H9 (cell line): ENCODE data around the gene SPARCL1. TPM values are rescaled to one million over a fixed set of nuclear protein-coding genes. Genes with fewer than 3 reads are reported as not detected.

Experiments used
- DNase-seq: peaks from one replicate; pipeline ENCODE4 v3.0.0-alpha.2; 2017
- H2AFZ ChIP-seq: one replicate; pipeline ENCODE4 v1.6.1; 2013; ENCODE audit warnings: mild to moderate bottlenecking, low read length, control low read depth, moderate library complexity
- H2AK5ac ChIP-seq: 2 replicates; pipeline ENCODE4 v1.6.1; 2013; ENCODE audit warnings: low read length, control low read depth, mixed read lengths; ENCODE audit not compliant: insufficient read length
- H2BK120ac ChIP-seq: one replicate; pipeline ENCODE4 v1.6.1; 2013; ENCODE audit warnings: low read depth, mild to moderate bottlenecking, low read length, control low read depth, inconsistent platforms; ENCODE audit not compliant: poor library complexity, severe bottlenecking
- H2BK12ac ChIP-seq: 2 replicates; pipeline ENCODE4 v1.6.1; 2013; ENCODE audit warnings: low read length, control low read depth, mixed read lengths, low read depth; ENCODE audit not compliant: insufficient read length
- H2BK15ac ChIP-seq: 2 replicates; pipeline ENCODE4 v1.6.1; 2013; ENCODE audit warnings: low read depth, low read length, control low read depth
- H2BK20ac ChIP-seq: one replicate; pipeline ENCODE4 v1.6.1; 2013; ENCODE audit warnings: low read depth, mild to moderate bottlenecking, low read length, control low read depth, inconsistent platforms; ENCODE audit not compliant: poor library complexity, severe bottlenecking
- H2BK5ac ChIP-seq: 2 replicates; pipeline ENCODE4 v1.6.1; 2013; ENCODE audit warnings: low read length, control low read depth, mixed read lengths; ENCODE audit not compliant: insufficient read length
- H3K14ac ChIP-seq: 2 replicates; pipeline ENCODE4 v1.6.1; 2013; ENCODE audit warnings: low read length, control low read depth; ENCODE audit not compliant: insufficient read depth
- H3K18ac ChIP-seq: 2 replicates; pipeline ENCODE4 v1.6.1; 2013; ENCODE audit warnings: low read depth, mild to moderate bottlenecking, mixed read lengths, low read length, control low read depth; ENCODE audit not compliant: insufficient read length
- H3K23ac ChIP-seq: 2 replicates; pipeline ENCODE4 v1.6.1; 2013; ENCODE audit warnings: low read length, control low read depth, mixed read lengths, low read depth; ENCODE audit not compliant: insufficient read length
- H3K23me2 ChIP-seq: 2 replicates; pipeline ENCODE4 v1.6.1; 2013; ENCODE audit warnings: low read depth, mild to moderate bottlenecking, mixed read lengths, low read length, control low read depth; ENCODE audit not compliant: insufficient read length, poor library complexity, severe bottlenecking
- H3K27ac ChIP-seq: 2 replicates; pipeline ENCODE4 v1.5.1; 2013; ENCODE audit warnings: low read length, control low read depth, mixed read lengths, low read depth; ENCODE audit not compliant: insufficient read length
- H3K27me3 ChIP-seq: 2 replicates; pipeline ENCODE4 v1.6.1; 2013; ENCODE audit warnings: low read length, control low read depth, inconsistent platforms; ENCODE audit not compliant: insufficient read depth
- H3K4ac ChIP-seq: 2 replicates; pipeline ENCODE4 v1.6.1; 2013; ENCODE audit warnings: low read depth, mild to moderate bottlenecking, control low read depth, inconsistent platforms, low read length, moderate library complexity
- H3K4me1 ChIP-seq: 2 replicates; pipeline ENCODE4 v1.6.1; 2013; ENCODE audit warnings: low read length, control low read depth, inconsistent platforms; ENCODE audit not compliant: insufficient read depth
- H3K4me2 ChIP-seq: 2 replicates; pipeline ENCODE4 v1.6.1; 2013; ENCODE audit warnings: low read length, control low read depth, mixed read lengths; ENCODE audit not compliant: insufficient read length, insufficient read depth
- H3K56ac ChIP-seq: 2 replicates; pipeline ENCODE4 v1.6.1; 2013; ENCODE audit warnings: low read depth, mild to moderate bottlenecking, mixed read lengths, low read length, control low read depth; ENCODE audit not compliant: insufficient read length
- H3K79me1 ChIP-seq: 2 replicates; pipeline ENCODE4 v1.6.1; 2013; ENCODE audit warnings: low read depth, mild to moderate bottlenecking, moderate library complexity, low read length, control low read depth, inconsistent platforms; ENCODE audit not compliant: insufficient read depth, poor library complexity, severe bottlenecking
- H3K79me2 ChIP-seq: 2 replicates; pipeline ENCODE4 v1.6.1; 2013; ENCODE audit warnings: low read length, control low read depth, inconsistent platforms; ENCODE audit not compliant: insufficient read depth
- H3K9ac ChIP-seq: 2 replicates; pipeline ENCODE4 v1.6.1; 2013; ENCODE audit warnings: low read length, control low read depth, mixed read lengths; ENCODE audit not compliant: insufficient read length; ENCODE audit errors: extremely low read depth
- H3K9me3 ChIP-seq: one replicate; pipeline ENCODE4 v1.6.1; 2013; ENCODE audit warnings: low read depth, low read length, inconsistent platforms; ENCODE audit not compliant: control insufficient read depth
- H3T11ph ChIP-seq: one replicate; pipeline ENCODE4 v1.6.1; 2013; ENCODE audit warnings: mild to moderate bottlenecking, low read length, control low read depth, inconsistent platforms
- H4K20me1 ChIP-seq: one replicate; pipeline ENCODE4 v1.6.1; 2013; ENCODE audit not compliant: control insufficient read depth, insufficient read length, insufficient read depth
- H4K5ac ChIP-seq: 2 replicates; pipeline ENCODE4 v1.6.1; 2013; ENCODE audit warnings: low read depth, mild to moderate bottlenecking, mixed read lengths, low read length, control low read depth; ENCODE audit not compliant: insufficient read length
- H4K8ac ChIP-seq: replicated peaks from 2 replicates; pipeline ENCODE4 v1.6.1; 2013; ENCODE audit warnings: low read length, control low read depth, mixed read lengths, low read depth; ENCODE audit not compliant: insufficient read length
- H4K91ac ChIP-seq: 2 replicates; pipeline ENCODE4 v1.6.1; 2013; ENCODE audit warnings: low read depth, mild to moderate bottlenecking, moderate library complexity, mixed read lengths, low read length, control low read depth; ENCODE audit not compliant: insufficient read length
- H3K27ac Mint-ChIP-seq, 3 experiments: 2 replicates in 2 of 3; 3 replicates in 1 of 3; pipeline ENCODE4 v1.8.0; 2020 to 2021; ENCODE audit warnings: mixed read lengths in 3 of 3, mild to moderate bottlenecking in 1 of 3, moderate library complexity in 1 of 3
- H3K27me3 Mint-ChIP-seq: 2 replicates; pipeline ENCODE4 v1.8.0; 2021; ENCODE audit warnings: low read depth, mild to moderate bottlenecking, moderate library complexity, mixed read lengths
- H3K36me3 Mint-ChIP-seq, 3 experiments: 2 replicates in 2 of 3; 3 replicates in 1 of 3; pipeline ENCODE4 v1.8.0; 2020 to 2021; ENCODE audit warnings: low read depth in 3 of 3, mixed read lengths in 3 of 3; ENCODE audit not compliant: insufficient read depth in 1 of 3
- H3K4me1 Mint-ChIP-seq, 2 experiments: 2 replicates each; pipeline ENCODE4 v1.8.0; 2020; ENCODE audit warnings: mixed read lengths in 2 of 2
- H3K4me3 Mint-ChIP-seq, 2 experiments: 2 replicates in 1 of 2; 3 replicates in 1 of 2; pipeline ENCODE4 v1.8.0; 2020 to 2021; ENCODE audit warnings: mild to moderate bottlenecking in 2 of 2, mixed read lengths in 2 of 2, moderate library complexity in 1 of 2
- H3K9me3 Mint-ChIP-seq, 2 experiments: 2 replicates in 1 of 2; 3 replicates in 1 of 2; pipeline ENCODE4 v1.8.0; 2020; ENCODE audit warnings: mild to moderate bottlenecking in 2 of 2, mixed read lengths in 2 of 2, moderate library complexity in 1 of 2
- CTCF ChIP-seq: fragments of 200-600 bp; sonication (generic); conservative IDR thresholded peaks from 3 replicates; pipeline ENCODE4 v1.8.0; 2021; ENCODE audit warnings: antibody characterized with exemption, mild to moderate bottlenecking
- WGBS: extraction: QIAGEN DNeasy Blood & Tissue Kit; methylation state at CpG from one replicate; pipeline ENCODE4 v1.1.7; 2013; ENCODE audit warnings: missing lambda C conversion rate, low lambda C conversion rate, mixed read lengths; ENCODE audit not compliant: insufficient read length; ENCODE audit errors: extremely low coverage; 5-methylcytosine and 5-hydroxymethylcytosine counted together
- total RNA-seq: library from RNA; stranded (reverse); gene quantifications from 2 replicates; pipeline ENCODE4 v1.2.1, GENCODE V29; 2021

Gene SPARCL1
- total RNA-seq, 1 experiment from 2014 or later, result 0.17 TPM

GRCh38 chr4:87428979-87429378 lies 100.2 kb downstream of the SPARCL1 start:
- H3K27me3 Mint-ChIP-seq, result no peaks in the 10 kb centered on the region
- H2AK5ac ChIP-seq, result no peak overlapping the region
- H3K27ac Mint-ChIP-seq, result no peak overlapping the region
- no peak overlapping the region for H2BK5ac ChIP-seq
- no peak overlapping the region for H4K5ac ChIP-seq
- H2BK15ac ChIP-seq, result no peak overlapping the region
- no peak overlapping the region for H4K91ac ChIP-seq
- no CpG with 5 or more reads among the region's 6 CpGs for WGBS
- no peaks in the 10 kb centered on the region for H3K27me3 ChIP-seq
- H2AFZ ChIP-seq, result no peak overlapping the region
- TF ChIP-seq CTCF, result no peak
- H3K14ac ChIP-seq, result no peak overlapping the region
- no peak overlapping the region for H2BK120ac ChIP-seq
- no peaks in the 10 kb centered on the region for H3K23me2 ChIP-seq
- no peak overlapping the region for H3T11ph ChIP-seq
- peaks cover 22 to 29% of the 10 kb centered on the region in 2 experiments for H3K4me1 Mint-ChIP-seq
- H3K36me3 Mint-ChIP-seq, result no peaks in the 10 kb centered on the region
- no peaks in the 10 kb centered on the region for H4K20me1 ChIP-seq
- H3K4me2 ChIP-seq, result no peak overlapping the region
- peaks cover 9% of the 10 kb centered on the region for H3K79me1 ChIP-seq
- no peaks in the 10 kb centered on the region for H3K9me3 Mint-ChIP-seq
- H3K23ac ChIP-seq, result no peak overlapping the region
- no peak overlapping the region for H3K27ac ChIP-seq
- DNase-seq, result no peak
- H4K8ac ChIP-seq, result no peak overlapping the region
- H2BK12ac ChIP-seq, result no peak overlapping the region
- peaks cover 8% of the 10 kb centered on the region; the same call in 1 of the 2 replicates for H3K79me2 ChIP-seq
- no peak overlapping the region for H3K18ac ChIP-seq
- no peaks in the 10 kb centered on the region for H3K9me3 ChIP-seq
- H3K56ac ChIP-seq, result no peak overlapping the region
- no peak overlapping the region for H3K9ac ChIP-seq
- no peak overlapping the region for H3K4ac ChIP-seq
- no peak overlapping the region for H3K4me3 Mint-ChIP-seq
- H2BK20ac ChIP-seq, result no peak overlapping the region
- H3K4me1 ChIP-seq, result no peaks in the 10 kb centered on the region
